Thoracic aorta (tissue), 2 donors: ENCODE measurements around the gene SUMF1. TPM values are rescaled to one million over a fixed set of nuclear protein-coding genes. Genes with fewer than 3 reads are reported as not detected.

ENCODE experiments used
- ATAC-seq: fragments of 150-250 bp; one replicate; pipeline ENCODE4 v1.8.0; 2017; ENCODE audit warnings: low read depth; ENCODE audit not compliant: insufficient number of reproducible peaks, low FRiP score
- DNase-seq: peaks from one replicate; pipeline ENCODE4 v3.0.0-alpha.2; 2020; ENCODE audit warnings: low spot score
- H3K27ac ChIP-seq, 2 donors: fragments of 200-600 bp; sonication (generic); 1 replicate in 1 of 2; 2 replicates in 1 of 2; pipeline ENCODE4 v1.5.1; 2016; ENCODE audit warnings: mild to moderate bottlenecking in 2 of 2, moderate library complexity in 2 of 2
- H3K27me3 ChIP-seq: fragments of 200-600 bp; sonication (generic); replicated peaks from 2 replicates; pipeline ENCODE4 v1.6.0; 2016; ENCODE audit warnings: mild to moderate bottlenecking; ENCODE audit not compliant: insufficient read depth
- H3K36me3 ChIP-seq: fragments of 200-600 bp; sonication (generic); one replicate; pipeline ENCODE4 v1.5.1; 2016
- H3K4me1 ChIP-seq, 2 donors: fragments of 200-600 bp; sonication (generic); 1 replicate in 1 of 2; 2 replicates in 1 of 2; pipeline versions ENCODE4 v1.5.1 to v1.6.0; 2016; ENCODE audit warnings: low read depth in 2 of 2, mild to moderate bottlenecking in 1 of 2; ENCODE audit not compliant: control insufficient read depth in 1 of 2
- H3K4me3 ChIP-seq: fragments of 200-600 bp; sonication (generic); 2 replicates; pipeline ENCODE4 v1.5.1; 2016; ENCODE audit warnings: mild to moderate bottlenecking
- H3K9me3 ChIP-seq: fragments of 200-600 bp; sonication (generic); 2 replicates; pipeline ENCODE4 v1.5.1; 2016
- CTCF ChIP-seq: fragments of 200-600 bp; sonication (generic); IDR thresholded peaks from one replicate; pipeline ENCODE4 v1.5.1; 2019; ENCODE audit warnings: antibody characterized with exemption
- total RNA-seq, 2 donors: library from RNA; depleted of rRNA; stranded (reverse); fragments of >200 nt; gene quantifications; one replicate each; pipeline versions ENCODE4 v1.1.0 to v1.2.3, GENCODE V29; 2016

Gene SUMF1
- total RNA-seq, 2 donors from 2014 or later: 35.0 to 63.5 TPM

GRCh38 chr3:4425055-4425454, 42.0 kb downstream of the SUMF1 start:
- DNase-seq (no peak), ATAC-seq (no peak)
- Histone ChIP-seq H3K27me3 (no peaks in the 10 kb centered on the region), H3K36me3 (no peaks in the 10 kb centered on the region), H3K27ac (no peak overlapping the region), H3K9me3 (no peaks in the 10 kb centered on the region), H3K4me1 (peaks cover 14 to 29% of the 10 kb centered on the region in 2 donors), H3K4me3 (no peak overlapping the region)
- TF ChIP-seq CTCF: no peak

DNA sequence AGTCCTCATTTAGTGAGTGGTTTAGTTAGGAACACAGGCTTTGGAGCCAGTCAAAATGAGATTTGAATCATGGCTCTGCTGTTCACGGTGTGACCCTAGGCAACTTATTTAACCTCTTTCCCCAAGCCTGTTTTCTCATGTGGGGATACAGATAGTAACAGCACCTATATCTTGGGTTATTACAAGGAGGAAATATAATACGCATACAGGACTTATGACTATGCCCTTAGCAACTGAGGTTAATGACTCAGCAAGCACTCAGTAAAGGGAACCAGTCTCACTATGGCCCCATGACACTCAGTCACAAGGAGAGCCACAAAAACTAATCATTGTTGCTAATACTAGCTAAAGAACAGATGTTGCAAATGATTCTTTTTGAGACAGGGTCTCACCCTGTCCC, 45.9 kb downstream of the SUMF1 start:
- no peak overlapping the region for H3K4me3 ChIP-seq
- no peaks in the 10 kb centered on the region for H3K36me3 ChIP-seq
- no peaks in the 10 kb centered on the region for H3K27me3 ChIP-seq
- TF ChIP-seq CTCF: no peak
- peaks cover 17 to 40% of the 10 kb centered on the region in 2 donors for H3K4me1 ChIP-seq
- H3K9me3 ChIP-seq: no peaks in the 10 kb centered on the region
- DNase-seq (no peak), ATAC-seq (no peak)
- H3K27ac ChIP-seq: no peak overlapping the region

DNA sequence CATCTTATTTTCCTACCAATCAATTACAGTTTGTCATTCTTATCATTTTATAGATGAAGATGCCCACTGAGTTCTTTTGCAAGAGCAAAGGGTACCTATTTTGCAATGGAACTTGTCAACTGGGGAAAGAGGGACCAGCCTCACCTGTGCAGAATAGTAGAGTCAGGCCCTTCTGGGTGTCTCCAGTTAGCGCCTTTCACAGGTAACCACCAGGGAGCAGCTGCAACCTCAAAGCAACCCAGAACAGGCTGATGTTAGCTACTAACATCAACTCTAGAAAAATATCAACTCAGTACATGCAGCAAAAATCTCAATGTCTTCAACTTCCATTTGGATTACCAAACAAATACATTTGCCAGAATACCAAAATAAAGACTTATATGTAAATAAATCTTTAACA, 47.1 kb downstream of the SUMF1 start:
- peaks cover 17 to 40% of the 10 kb centered on the region in 2 donors for H3K4me1 ChIP-seq

DNA sequence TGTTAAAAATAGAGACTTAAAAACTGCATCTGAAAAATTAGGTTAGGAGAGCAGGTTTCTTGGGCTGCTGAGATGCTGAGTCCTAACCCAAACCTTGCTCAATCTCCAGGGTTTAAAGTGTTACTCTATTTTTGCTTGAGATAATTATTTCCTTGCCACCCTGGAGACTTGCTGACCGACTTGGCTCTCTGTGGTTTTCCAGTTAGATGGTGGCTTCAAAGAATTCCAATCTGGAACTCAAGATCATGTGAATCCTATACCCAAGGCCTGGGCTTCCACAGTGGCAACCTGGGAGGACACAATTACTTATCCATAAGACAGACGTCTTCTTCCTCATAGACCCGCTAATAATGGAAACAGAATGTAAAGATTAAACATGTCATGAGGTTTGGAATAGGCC, 47.7 kb downstream of the SUMF1 start:
- Histone ChIP-seq H3K9me3 (no peaks in the 10 kb centered on the region), H3K4me3 (no peak overlapping the region), H3K27me3 (no peaks in the 10 kb centered on the region), H3K27ac (peak overlapping the region in 1 of 2 donors; percentile 87), H3K4me1 (peaks cover 17 to 40% of the 10 kb centered on the region in 2 donors), H3K36me3 (no peaks in the 10 kb centered on the region)
- DNase-seq: no peak
- no peak for ATAC-seq
- TF ChIP-seq CTCF: no peak

More for the DNA sequence above, 47.1 kb downstream of the SUMF1 start:
- no peak for DNase-seq
- no peak for TF ChIP-seq CTCF
- ATAC-seq: no peak
- no peaks in the 10 kb centered on the region for H3K27me3 ChIP-seq
- H3K36me3 ChIP-seq: no peaks in the 10 kb centered on the region
- H3K4me3 ChIP-seq: no peak overlapping the region
- no peaks in the 10 kb centered on the region for H3K9me3 ChIP-seq
- H3K27ac ChIP-seq: no peak overlapping the region

GRCh38 chr3:4418156-4418555, 48.9 kb downstream of the SUMF1 start:
- TF ChIP-seq CTCF: no peak
- Histone ChIP-seq H3K36me3 (no peaks in the 10 kb centered on the region), H3K27me3 (no peaks in the 10 kb centered on the region), H3K9me3 (no peaks in the 10 kb centered on the region), H3K4me3 (no peak overlapping the region), H3K4me1 (peaks cover 17 to 40% of the 10 kb centered on the region in 2 donors), H3K27ac (peak overlapping the region; percentile 85 to 87)
- ATAC-seq (no peak), DNase-seq (no peak)
